ENCODE data around the gene SMOC2. TPM values are rescaled to one million over a fixed set of nuclear protein-coding genes. Genes with fewer than 3 reads are reported as not detected.

The SMOC2 gene
- total and polyA plus RNA-seq, 2 experiments from 2014 or later = 51.0 to 88.7 TPM

DNA sequence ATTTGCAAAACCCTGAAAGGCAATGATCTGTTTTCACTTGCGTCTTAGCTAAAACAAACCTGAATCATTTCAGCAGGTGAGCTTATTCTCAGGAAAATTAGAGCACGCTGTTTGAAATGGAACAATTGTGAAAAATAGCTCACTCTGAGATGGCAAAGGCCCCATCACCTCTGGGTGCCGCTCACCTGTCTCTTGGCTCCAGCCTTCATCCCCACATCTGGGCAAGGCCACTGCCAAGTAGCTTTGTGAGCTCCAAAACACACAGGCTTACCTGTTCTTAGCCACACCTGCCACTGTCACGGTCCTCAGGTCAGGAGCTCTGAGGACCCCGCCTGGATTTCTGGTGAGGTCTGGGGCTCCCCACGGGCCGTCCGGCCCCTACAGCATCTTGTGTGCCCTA is 66.7 kb downstream of the SMOC2 start:
- peaks cover 14% of the 10 kb centered on the region for H3K27me3 ChIP-seq
- H3K4me3 ChIP-seq = no peak overlapping the region
- H3K4me2 ChIP-seq = no peak overlapping the region
- TF ChIP-seq EZH2 (IDR thresholded peaks at IDR 0.05; ENCODE audit: borderline replicate concordance) = no peak
- TF ChIP-seq EZH2phosphoT487 (IDR thresholded peaks at IDR 0.05; ENCODE audit: low read depth, severe bottlenecking, unreplicated experiment) = no peak
- TF ChIP-seq, protein P1, sequence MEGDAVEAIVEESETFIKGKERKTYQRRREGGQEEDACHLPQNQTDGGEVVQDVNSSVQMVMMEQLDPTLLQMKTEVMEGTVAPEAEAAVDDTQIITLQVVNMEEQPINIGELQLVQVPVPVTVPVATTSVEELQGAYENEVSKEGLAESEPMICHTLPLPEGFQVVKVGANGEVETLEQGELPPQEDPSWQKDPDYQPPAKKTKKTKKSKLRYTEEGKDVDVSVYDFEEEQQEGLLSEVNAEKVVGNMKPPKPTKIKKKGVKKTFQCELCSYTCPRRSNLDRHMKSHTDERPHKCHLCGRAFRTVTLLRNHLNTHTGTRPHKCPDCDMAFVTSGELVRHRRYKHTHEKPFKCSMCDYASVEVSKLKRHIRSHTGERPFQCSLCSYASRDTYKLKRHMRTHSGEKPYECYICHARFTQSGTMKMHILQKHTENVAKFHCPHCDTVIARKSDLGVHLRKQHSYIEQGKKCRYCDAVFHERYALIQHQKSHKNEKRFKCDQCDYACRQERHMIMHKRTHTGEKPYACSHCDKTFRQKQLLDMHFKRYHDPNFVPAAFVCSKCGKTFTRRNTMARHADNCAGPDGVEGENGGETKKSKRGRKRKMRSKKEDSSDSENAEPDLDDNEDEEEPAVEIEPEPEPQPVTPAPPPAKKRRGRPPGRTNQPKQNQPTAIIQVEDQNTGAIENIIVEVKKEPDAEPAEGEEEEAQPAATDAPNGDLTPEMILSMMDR (IDR thresholded peaks at IDR 0.05; ENCODE audit: poor library complexity) = no peak
- no peak for DNase-seq (ENCODE audit: low spot score)
- H3K9me3 ChIP-seq (ENCODE audit: low read depth) = no peaks in the 10 kb centered on the region
- no peaks in the 10 kb centered on the region for H3K36me3 ChIP-seq (replicated peaks; ENCODE audit: insufficient read depth, low read depth)
- no peaks in the 10 kb centered on the region for H3K4me1 ChIP-seq (ENCODE audit: insufficient read depth)
- WGBS (ENCODE audit: low lambda C conversion rate, missing lambda C conversion rate) = 93% methylated on average over 8 of the region's 8 CpGs
- H4K20me1 ChIP-seq (ENCODE audit: insufficient read depth, poor library complexity, severe bottlenecking) = no peaks in the 10 kb centered on the region
- H3K27ac ChIP-seq = no peak overlapping the region
- no peak overlapping the region for H2AFZ ChIP-seq
- no peaks in the 10 kb centered on the region for H3K79me2 ChIP-seq
- H3K9me2 ChIP-seq (replicated peaks; ENCODE audit: insufficient read depth) = no peaks in the 10 kb centered on the region

DNA sequence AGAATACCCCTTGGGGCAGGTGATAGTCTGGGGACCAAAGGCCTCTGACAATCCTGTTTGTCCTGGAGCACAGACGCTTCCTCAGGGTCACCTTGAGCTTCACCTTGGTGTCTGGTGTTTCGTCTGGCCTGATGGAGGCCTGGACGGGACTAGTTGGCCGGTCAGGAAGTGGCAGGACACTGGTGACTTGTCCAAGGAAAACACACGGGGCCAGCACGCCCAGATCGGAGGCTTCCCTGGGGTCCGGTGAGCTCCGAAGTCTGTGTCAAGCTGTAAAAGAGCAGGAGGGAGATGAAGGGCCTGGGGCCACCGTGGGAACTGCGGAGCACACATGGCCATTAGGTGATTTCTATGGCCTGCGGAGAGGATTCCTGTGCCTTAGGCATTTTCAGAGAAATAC is 67.9 kb downstream of the SMOC2 start:
- TF ChIP-seq, protein P1 (IDR thresholded peaks at IDR 0.05; ENCODE audit: poor library complexity) = no peak
- TF ChIP-seq EZH2 (IDR thresholded peaks at IDR 0.05; ENCODE audit: borderline replicate concordance) (no peak), EZH2phosphoT487 (IDR thresholded peaks at IDR 0.05; ENCODE audit: low read depth, severe bottlenecking, unreplicated experiment) (no peak)
- peaks cover 14% of the 10 kb centered on the region for H3K27me3 ChIP-seq
- H3K79me2 ChIP-seq = no peaks in the 10 kb centered on the region
- no peaks in the 10 kb centered on the region for H3K9me2 ChIP-seq (replicated peaks; ENCODE audit: insufficient read depth)
- no peak overlapping the region for H3K4me2 ChIP-seq
- H3K36me3 ChIP-seq (replicated peaks; ENCODE audit: insufficient read depth, low read depth) = no peaks in the 10 kb centered on the region
- no peaks in the 10 kb centered on the region for H4K20me1 ChIP-seq (ENCODE audit: insufficient read depth, poor library complexity, severe bottlenecking)
- DNase-seq (ENCODE audit: low spot score) = no peak
- 90% methylated on average over 12 of the region's 12 CpGs for WGBS (ENCODE audit: low lambda C conversion rate, missing lambda C conversion rate)
- no peak overlapping the region for H3K4me3 ChIP-seq
- no peak overlapping the region for H3K27ac ChIP-seq
- no peak overlapping the region for H2AFZ ChIP-seq
- no peaks in the 10 kb centered on the region for H3K4me1 ChIP-seq (ENCODE audit: insufficient read depth)
- H3K9me3 ChIP-seq (ENCODE audit: low read depth) = no peaks in the 10 kb centered on the region

DNA sequence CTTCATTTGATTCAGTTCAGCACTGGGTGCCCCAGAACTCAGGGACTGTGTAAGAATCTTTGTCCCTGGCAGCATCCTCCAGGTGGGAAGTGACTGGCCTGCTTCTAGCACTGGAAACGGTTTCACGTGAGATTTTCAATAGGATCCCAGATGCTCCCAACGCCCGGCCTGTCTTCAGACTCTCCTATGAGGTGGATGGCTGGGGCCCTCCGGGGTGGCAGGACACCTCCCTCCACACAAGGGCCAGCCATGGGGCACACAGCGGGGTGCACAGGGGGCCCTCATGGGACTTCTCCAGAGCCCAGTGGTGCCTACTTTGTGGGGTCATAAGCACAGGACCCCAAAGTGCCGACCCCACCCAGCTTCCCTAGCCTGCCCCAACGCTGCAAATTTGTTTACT is 72.8 kb downstream of the SMOC2 start:
- no peaks in the 10 kb centered on the region for H3K9me3 ChIP-seq (ENCODE audit: low read depth)
- WGBS (ENCODE audit: low lambda C conversion rate, missing lambda C conversion rate) = 70% methylated on average over 8 of the region's 8 CpGs
- H3K27ac ChIP-seq = no peak overlapping the region
- H3K27me3 ChIP-seq = peaks cover 7% of the 10 kb centered on the region
- no peaks in the 10 kb centered on the region for H3K4me1 ChIP-seq (ENCODE audit: insufficient read depth)
- H3K36me3 ChIP-seq (replicated peaks; ENCODE audit: insufficient read depth, low read depth) = no peaks in the 10 kb centered on the region
- no peak overlapping the region for H2AFZ ChIP-seq
- DNase-seq (ENCODE audit: low spot score) = no peak
- H3K4me3 ChIP-seq = no peak overlapping the region
- no peaks in the 10 kb centered on the region for H3K9me2 ChIP-seq (replicated peaks; ENCODE audit: insufficient read depth)
- TF ChIP-seq EZH2 (IDR thresholded peaks at IDR 0.05; ENCODE audit: borderline replicate concordance) (no peak), EZH2phosphoT487 (IDR thresholded peaks at IDR 0.05; ENCODE audit: low read depth, severe bottlenecking, unreplicated experiment) (no peak)
- TF ChIP-seq, protein P1 (IDR thresholded peaks at IDR 0.05; ENCODE audit: poor library complexity) = no peak
- no peaks in the 10 kb centered on the region for H4K20me1 ChIP-seq (ENCODE audit: insufficient read depth, poor library complexity, severe bottlenecking)
- no peaks in the 10 kb centered on the region for H3K79me2 ChIP-seq
- no peak overlapping the region for H3K4me2 ChIP-seq

DNA sequence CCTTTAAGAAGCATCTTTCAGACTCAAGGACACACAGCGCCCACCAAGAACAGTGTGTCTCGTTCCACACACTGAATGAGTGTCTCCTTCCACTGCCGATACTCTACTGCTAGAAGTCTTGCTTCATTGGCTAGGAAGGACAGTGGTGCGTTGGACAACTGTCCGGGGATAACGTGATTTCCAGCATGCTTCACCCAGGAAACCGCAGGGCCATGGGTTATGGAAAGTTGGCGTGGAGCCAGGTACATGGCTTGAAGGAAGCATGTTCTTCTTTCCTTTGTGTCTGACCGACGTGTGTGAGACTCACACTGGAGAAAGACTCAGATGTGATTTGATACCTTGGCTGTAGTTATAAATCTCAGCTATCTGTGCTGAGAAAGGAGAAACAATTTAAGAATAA is 73.2 kb downstream of the SMOC2 start:
- peak; percentile 56 for DNase-seq (ENCODE audit: low spot score)
- no peak overlapping the region for H3K4me3 ChIP-seq
- H3K27ac ChIP-seq = no peak overlapping the region
- 65% methylated on average over 10 of the region's 10 CpGs for WGBS (ENCODE audit: low lambda C conversion rate, missing lambda C conversion rate)
- H3K4me2 ChIP-seq = no peak overlapping the region
- TF ChIP-seq EZH2phosphoT487 (IDR thresholded peaks at IDR 0.05; ENCODE audit: low read depth, severe bottlenecking, unreplicated experiment) = no peak
- no peak for TF ChIP-seq EZH2 (IDR thresholded peaks at IDR 0.05; ENCODE audit: borderline replicate concordance)
- TF ChIP-seq, protein P1 (IDR thresholded peaks at IDR 0.05; ENCODE audit: poor library complexity) = no peak
- no peaks in the 10 kb centered on the region for H4K20me1 ChIP-seq (ENCODE audit: insufficient read depth, poor library complexity, severe bottlenecking)
- H3K27me3 ChIP-seq = peaks cover 5% of the 10 kb centered on the region
- H3K9me2 ChIP-seq (replicated peaks; ENCODE audit: insufficient read depth) = no peaks in the 10 kb centered on the region
- H3K36me3 ChIP-seq (replicated peaks; ENCODE audit: insufficient read depth, low read depth) = no peaks in the 10 kb centered on the region
- H3K4me1 ChIP-seq (ENCODE audit: insufficient read depth) = no peaks in the 10 kb centered on the region
- H3K79me2 ChIP-seq = no peaks in the 10 kb centered on the region
- no peak overlapping the region for H2AFZ ChIP-seq
- H3K9me3 ChIP-seq (ENCODE audit: low read depth) = no peaks in the 10 kb centered on the region
